Breast epithelium (tissue), 3 donors: ENCODE measurements around the gene CADPS2.

ENCODE experiments used
- CTCF ChIP-seq, 3 donors: fragments of 450-650 bp; IDR thresholded peaks; one replicate each; pipeline ENCODE4 v1.5.1; 2016 to 2017; ENCODE audit warnings: antibody characterized with exemption in 3 of 3, mild to moderate bottlenecking in 3 of 3, moderate library complexity in 3 of 3
- POLR2A ChIP-seq: fragments of 450-650 bp; IDR thresholded peaks from one replicate; pipeline ENCODE4 v1.6.1; 2016; ENCODE audit warnings: antibody characterized with exemption, mild to moderate bottlenecking, moderate library complexity

- TF ChIP-seq CTCF (IDR thresholded peaks at IDR 0.05) (no peak), POLR2A (no peak)
These were observed 484.0 kb downstream of the CADPS2 start for GRCh38 chr7:122402235-122402634.
